GM23248 (cell line): ENCODE results near the gene DACH1.

Experiments used
- EZH2 ChIP-seq: fragments of 200-600 bp; sonication (generic); IDR thresholded peaks from 2 replicates; pipeline ENCODE4 v1.6.1; 2018; ENCODE audit warnings: antibody characterized with exemption, mild to moderate bottlenecking; ENCODE audit not compliant: insufficient read depth, poor library complexity, severe bottlenecking
- EZH2phosphoT487 ChIP-seq: fragments of 200-600 bp; sonication (generic); IDR thresholded peaks from 2 replicates; pipeline ENCODE4 v1.6.1; 2018; ENCODE audit warnings: antibody characterized with exemption, moderate library complexity, mild to moderate bottlenecking, low read depth; ENCODE audit not compliant: insufficient read depth

GRCh38 chr13:71606818-71607217 lies 260.2 kb downstream of the DACH1 start:
- TF ChIP-seq EZH2 (no peak), EZH2phosphoT487 (no peak)
